IPS-11a (cell line): ENCODE data around the gene DPEP1.
"Not testable (repeated sequence)": the region's sequence is repeated elsewhere in the genome, so short reads cannot be mapped to it uniquely, and the experiment has no call there.

ENCODE experiments used
- H3K4me3 ChIP-seq: one replicate; pipeline ENCODE4 v1.5.1; 2013; ENCODE audit warnings: low read depth, low read length, control low read depth

Gene DPEP1

DNA sequence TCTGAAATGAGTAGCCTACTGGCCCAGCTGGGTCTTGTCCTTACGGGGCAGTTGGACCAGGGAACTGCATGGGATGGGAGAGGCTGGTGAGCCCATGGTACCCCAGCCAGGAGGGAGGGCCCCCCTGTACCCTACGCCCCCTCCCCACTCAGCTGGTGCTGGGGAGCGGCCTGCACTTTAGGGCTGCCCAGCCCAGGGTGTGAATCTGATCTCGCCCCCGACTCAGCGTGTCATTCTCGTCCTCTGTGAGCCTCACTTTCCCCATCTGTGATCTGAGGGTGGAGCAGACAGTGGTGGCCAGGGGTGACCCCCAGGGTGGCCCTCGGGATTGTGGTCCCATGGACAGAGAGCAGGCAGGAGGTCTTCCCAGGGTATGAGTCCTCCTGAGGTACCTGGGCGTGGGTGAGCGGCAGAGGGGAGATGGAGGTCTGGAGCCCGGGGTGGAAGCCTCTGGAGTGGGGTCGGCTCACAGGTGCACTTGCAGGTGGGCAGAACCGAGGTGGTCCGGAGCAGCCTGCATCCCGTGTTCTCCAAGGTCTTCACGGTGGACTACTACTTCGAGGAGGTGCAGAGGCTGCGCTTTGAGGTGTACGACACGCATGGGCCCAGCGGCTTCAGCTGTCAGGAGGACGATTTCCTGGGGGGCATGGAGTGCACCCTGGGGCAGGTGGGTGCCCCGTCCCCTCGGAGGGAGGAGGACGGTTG lies 36.2 kb upstream of the DPEP1 start:
- H3K4me3 ChIP-seq = no peak overlapping the region

DNA sequence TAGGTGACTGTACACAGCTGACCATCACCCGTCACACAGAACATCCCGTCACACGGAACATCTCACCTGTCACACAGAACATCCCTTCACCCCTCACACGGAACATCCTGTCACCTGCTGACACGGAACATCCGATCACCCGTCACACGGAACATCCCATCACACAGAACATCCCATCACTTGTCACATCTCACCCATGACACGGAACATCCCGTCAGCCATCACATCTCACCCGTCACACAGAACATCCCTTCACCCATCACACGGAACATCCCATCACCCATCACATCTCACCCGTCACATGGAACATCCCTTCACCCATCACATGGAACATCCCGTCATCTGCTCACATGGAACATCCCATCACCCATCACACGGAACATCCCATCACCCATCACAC lies 34.1 kb upstream of the DPEP1 start:
- no peak overlapping the region for H3K4me3 ChIP-seq

DNA sequence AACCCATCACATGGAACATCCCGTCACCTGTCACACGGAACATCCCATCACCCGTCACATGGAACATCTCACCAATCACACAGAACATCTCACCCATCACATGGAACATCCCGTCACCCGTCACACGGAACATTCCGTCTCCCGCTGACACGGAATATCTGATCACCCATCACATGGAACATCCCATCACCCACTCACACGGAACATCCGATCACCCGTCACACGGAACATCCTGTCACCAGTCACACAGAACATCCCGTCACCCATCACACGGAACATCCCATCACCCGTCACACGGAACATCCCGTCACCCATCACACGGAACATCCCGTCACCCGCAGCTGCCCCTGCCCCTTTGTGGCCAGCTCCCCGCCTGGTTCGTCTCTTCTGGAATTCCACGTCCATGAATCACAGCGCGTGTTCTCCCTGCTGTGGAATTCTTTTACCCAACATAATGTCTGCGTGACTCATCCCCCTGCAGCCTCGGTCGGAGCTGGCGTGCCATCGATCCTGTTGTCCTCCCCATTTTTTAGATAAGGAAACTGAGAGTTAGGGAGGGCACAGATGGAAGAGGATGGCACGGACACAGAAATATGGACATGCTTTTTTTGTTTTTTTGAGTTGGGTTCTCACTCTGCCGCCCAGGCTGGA lies 32.3 kb upstream of the DPEP1 start:
- H3K4me3 ChIP-seq = no peak overlapping the region

DNA sequence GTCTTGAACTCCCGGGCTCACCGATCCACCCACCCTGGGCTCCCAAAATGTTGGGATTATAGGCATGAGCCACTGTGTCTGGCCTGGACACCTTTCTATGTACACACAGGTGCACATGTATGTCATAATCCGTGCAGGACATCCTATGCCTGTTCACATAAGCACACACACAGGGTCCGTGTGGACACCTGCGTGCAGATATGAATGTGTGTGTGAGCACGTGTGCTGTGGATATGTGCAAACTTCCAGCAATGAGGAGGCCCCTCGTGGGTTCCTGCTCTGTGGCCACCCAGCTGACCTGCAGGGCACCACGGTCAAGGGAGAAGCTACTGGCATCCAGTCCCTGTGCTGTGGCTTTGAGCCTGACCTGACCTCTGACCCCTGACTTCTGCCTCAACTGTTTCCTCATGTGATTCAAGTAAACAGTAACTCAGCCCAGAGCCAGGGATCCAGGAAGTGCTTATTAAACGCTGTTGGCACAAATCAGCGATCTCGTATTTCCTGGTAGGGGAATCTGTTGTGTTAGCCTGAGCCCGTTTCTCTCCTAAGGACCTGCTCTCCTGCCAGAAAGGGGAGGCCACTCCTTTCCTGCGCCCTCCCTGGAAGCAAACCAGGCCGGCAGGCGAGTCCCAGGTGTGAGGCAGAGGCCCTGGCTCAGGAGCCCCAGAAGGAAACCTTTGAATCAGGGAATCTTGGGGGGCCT lies 31.4 kb upstream of the DPEP1 start:
- H3K4me3 ChIP-seq = no peak overlapping the region

DNA sequence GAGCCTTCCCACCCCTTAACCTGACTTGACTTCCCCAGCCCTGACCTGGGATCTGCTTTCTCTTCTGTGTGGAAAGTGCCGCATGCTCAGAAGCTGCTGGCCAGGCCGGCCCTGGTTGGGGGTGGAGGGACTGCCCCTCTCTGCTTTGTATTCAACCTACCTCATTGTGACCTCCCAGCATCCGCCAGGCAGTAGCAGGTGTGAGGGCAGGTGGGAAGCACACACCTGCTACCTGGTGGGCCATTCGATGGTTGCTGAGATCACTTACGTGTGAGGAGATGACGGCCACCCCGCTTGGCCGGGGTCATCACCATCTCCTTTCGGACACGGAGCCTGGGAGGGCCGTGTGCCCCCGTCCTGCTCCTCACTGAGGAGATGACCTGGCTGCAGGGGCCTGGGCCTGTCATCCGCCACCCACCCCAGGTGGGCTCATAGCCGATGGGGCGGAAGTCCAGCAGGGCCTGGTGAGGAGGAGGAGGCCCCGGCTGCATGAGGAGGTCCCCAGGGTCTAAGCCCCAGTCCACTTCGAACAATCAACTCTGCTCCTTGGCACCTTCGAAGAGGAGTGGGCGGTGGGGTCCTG lies 30.7 kb upstream of the DPEP1 start:
- H3K4me3 ChIP-seq = no peak overlapping the region

DNA sequence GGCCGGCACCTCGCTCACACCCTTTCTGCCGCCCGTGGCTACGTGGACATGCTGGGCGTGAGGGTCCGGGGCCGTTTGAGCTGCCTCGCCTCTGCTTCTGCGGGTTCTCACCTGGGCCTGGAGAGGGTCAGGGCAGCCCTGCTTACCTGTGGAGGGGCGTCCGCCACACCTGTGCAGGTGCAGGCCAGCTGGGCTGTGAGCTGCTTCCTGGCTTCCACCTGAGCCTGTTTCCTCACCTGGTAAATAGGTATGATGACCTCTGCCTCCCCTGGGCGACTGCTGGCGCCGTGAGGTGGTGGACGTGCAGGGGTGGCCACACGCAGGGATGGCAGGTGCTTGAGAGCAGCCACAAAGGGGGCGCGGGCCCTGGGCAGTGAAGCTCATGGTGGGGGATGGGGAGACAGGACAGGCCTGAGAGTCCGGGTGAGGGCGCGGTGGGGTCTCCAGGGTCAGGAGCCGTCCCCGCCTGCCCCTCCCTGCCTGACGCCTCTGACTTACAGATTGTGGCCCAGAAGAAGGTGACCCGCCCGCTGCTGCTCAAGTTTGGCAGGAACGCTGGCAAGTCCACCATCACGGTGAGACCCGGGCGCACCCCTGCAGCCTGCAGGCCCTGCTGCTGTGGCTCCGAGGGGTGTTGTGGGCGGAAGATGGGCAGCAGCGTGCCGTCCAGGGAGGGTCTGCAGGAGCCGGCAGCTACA lies 30.1 kb upstream of the DPEP1 start:
- no peak overlapping the region for H3K4me3 ChIP-seq

DNA sequence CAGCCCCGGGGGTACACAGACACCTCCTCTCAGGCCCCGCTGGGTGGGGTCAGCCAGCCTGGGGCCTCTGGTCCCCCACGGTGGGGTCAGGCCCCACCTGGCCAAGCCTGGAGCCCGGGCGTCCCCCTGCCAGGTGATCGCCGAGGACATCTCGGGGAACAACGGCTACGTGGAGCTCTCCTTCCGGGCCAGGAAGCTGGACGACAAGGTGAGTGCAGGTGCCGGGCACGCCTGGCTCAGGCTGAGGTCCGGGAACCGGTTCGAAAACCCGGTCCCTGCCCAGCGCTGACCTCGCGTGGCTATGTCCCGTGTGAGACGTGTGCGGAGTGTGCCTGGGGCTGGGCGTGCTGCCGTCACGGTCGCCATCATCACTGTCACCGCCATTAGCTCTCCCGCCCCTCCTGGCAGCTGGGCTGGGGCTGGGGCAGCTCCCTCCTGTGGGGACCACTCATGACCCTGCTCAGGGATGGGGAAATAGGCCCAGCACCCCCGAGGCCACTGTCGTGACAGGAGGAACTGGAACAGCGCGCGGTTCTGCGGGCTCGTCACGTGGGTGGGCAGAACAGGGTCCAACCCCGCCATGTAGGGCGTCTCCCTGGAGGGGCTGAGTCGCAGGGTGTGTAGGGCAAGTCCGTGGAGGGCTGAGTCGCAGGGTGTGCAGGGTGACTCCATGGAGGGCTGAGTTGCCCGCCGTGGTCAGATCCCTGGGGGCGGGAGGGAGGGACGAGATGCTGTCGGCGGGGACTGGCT lies 29.4 kb upstream of the DPEP1 start:
- no peak overlapping the region for H3K4me3 ChIP-seq

DNA sequence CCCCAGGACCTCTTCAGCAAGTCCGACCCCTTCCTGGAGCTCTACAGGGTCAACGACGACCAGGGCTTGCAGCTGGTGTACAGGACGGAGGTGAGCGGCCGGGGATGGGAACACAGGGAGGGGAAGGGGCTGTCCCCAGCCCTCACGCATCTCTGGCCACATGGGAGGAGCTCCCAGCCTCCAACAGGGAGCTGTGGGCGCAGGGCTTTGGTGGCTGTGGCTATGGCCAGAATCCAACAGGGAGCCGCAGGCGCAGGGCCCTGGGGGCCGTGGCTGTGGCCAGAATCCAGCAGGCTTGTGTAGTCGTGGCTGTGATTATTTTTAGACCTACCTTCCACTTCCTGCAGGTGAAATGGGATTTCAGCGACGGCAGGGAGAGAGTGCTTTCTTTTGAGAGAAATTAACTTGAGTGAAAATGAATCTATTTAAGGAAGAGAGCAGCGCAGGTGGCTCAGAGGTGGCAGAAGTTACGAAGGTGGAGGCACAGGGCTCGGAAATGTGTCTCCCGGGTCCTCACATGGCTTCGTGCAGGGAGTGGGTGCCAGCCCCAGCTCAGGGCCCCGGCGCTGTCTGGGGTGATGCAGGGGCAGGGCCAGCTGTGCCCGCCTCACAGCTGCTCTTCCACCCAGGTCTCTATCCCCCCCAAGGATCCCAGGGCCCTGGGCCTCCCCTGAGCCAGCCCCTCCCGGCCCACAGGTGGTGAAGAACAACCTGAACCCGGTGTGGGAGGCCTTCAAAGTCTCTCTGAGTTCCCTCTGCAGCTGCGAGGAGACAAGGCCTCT lies 28.5 kb upstream of the DPEP1 start:
- no peak overlapping the region for H3K4me3 ChIP-seq

DNA sequence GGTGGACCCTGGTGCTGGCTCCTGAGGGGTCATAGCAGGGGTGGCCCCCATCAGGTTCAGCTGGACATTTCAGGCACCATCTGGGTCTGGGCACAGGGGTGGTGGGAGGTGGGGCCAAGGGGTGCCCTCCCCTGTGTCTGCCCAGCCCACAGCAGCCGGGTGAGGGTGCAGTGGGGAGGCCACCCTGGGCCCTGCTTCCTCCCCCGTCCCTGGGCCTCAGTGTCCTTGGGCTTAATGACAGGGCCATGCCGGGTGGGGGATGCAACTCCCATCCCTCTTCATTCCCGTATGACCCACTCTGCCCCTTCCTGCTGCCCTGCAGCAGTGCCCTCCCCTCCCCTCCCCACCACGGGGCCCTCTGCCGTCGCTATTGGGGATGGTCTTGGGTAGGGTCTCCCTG lies 27.2 kb upstream of the DPEP1 start:
- H3K4me3 ChIP-seq = no peak overlapping the region

DNA sequence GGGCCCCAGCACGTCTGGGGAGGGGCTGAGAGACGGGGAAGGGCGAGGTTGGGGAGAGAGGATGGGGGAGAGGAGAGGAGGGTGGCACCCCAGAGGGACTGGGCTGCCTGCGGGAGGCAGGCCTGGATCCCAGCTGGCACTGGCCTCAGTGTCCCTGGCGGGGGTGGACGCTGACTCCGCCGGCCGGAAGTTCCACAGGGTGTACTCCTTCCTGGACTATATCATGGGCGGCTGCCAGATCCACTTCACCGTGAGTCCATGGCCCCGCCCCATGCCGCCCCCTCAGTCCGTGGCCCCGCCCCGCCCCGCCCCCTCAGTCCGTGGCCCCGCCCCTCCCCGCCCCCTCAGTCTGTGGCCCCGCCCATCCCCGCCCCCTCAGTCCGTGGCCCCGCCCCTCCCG lies 26.6 kb upstream of the DPEP1 start:
- no peak overlapping the region for H3K4me3 ChIP-seq

DNA sequence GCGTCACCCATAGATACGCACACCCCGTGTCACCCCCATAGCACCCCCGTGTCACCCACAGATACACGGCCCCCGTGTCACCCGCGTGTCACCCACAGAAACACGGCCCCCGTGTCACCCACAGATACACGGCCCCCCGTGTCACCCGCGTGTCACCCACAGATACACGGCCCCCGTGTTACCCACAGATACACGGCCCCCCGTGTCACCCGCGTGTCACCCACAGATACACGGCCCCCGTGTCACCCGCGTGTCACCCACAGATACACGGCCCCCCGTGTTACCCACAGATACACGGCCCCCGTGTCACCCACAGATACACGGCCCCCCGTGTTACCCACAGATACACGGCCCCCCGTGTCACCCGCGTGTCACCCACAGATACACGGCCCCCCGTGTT lies 25.8 kb upstream of the DPEP1 start:
- H3K4me3 ChIP-seq = not testable (repeated sequence)

DNA sequence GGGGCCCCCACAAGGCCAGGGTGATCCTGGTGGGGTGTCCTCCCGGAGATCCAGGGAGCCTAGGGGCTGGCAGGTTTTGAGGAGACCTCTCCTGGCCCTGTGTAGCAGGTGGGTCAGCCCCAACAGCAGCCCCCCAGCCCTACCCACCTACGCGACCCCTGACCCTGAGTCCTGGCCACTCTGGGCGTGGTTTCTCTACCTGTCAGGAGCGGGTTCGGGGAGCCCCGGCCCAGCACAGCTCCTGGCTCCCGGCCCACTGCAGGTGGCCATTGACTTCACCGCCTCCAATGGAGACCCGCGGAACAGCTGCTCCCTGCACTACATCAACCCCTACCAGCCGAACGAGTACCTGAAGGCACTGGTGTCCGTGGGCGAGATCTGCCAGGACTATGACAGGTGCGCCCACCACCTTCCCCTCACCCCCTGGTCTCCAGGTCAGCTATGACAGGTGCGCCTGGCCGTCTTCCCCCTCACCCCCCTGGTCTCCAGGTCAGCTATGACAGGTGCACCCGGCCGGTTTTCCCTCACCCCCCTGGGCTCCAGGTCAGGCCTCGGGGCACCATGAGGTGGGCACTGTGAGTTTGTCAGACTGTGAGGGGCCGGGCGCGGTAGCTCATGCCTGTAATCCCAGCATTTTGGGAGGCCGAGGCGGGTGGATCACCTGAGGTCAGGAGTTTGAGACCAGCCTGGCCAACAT lies 24.9 kb upstream of the DPEP1 start:
- no peak overlapping the region for H3K4me3 ChIP-seq

DNA sequence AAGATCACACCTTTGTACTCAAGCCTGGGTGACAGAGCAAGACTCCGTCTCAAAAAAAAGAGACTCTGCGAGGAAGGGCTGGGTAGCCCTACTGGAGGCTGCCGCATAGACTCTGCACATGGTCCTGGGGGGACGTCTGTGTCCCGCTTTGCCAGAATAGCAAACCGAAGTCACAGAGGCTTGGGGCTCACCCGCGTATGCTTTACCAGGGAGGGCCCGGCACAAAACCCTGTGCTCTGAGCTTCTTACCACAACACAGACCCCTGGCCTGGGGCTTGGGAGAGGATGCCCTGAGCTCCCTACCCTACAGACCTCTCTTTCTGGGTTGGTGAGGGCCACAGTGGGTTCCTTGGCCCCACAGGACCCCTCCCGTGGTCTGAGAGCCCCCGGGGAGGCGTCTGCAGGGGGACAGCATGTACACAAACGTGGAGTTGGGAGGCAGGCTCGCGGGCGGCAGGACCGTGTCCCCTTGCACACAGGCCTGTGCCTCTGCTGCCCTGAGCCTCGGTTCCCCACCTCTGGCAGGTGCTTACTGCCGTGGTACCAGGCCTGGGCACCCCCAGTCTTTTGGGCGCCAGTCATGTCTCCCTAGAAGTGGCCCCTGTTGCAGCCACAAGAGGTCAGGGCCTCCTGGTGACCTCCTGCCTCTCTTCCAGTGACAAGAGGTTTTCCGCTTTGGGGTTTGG lies 24.1 kb upstream of the DPEP1 start:
- H3K4me3 ChIP-seq = no peak overlapping the region

DNA sequence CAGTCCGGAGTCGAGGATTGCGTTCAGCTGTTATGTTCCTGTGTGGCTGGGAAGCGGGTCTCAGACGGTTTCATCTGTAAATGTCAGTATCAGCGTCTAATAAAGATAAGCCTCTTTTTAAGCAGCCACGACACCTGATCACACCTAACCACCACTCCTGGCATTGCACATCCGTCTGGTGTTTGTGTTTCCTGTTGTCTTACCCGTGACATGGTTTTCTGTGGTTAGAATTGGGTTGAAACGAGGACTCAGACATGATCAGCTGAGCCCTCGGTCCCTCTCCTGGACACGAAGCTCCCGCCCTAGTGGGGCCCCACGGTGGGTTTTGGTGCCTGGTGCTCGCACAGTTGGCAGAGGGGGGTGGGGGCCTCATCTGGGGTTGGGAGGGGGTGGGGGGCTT lies 19.6 kb upstream of the DPEP1 start:
- H3K4me3 ChIP-seq = no peak overlapping the region

DNA sequence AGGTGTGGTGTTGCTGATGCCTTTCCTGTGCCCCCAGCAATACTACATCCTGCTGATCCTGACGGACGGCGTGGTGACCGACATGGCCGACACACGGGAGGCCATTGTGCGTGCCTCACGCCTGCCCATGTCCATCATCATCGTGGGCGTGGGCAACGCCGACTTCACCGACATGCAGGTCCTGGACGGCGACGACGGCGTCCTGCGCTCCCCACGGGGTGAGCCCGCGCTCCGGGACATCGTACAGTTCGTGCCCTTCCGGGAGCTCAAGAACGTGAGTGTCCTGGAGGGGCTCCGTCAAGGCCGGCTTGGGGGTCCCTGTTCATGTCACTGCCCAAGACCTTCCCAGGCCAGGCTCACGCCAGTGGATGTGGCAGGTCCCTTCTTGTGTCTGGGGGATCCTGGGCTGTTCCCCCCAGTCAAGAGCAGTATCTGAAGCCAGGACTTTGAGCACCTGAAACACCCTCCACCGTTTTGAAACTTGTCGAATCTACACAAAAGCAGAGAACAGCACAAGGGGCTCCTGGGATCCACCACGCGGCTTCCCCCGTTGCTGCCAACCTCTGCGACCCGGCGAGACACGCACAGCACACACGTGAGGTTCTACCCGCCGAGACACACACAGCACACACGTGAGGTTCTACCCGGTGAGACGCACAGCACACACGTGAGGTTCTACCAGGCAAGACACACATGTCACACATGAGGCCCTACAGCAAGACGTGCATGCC lies 17.9 kb upstream of the DPEP1 start:
- no peak overlapping the region for H3K4me3 ChIP-seq

DNA sequence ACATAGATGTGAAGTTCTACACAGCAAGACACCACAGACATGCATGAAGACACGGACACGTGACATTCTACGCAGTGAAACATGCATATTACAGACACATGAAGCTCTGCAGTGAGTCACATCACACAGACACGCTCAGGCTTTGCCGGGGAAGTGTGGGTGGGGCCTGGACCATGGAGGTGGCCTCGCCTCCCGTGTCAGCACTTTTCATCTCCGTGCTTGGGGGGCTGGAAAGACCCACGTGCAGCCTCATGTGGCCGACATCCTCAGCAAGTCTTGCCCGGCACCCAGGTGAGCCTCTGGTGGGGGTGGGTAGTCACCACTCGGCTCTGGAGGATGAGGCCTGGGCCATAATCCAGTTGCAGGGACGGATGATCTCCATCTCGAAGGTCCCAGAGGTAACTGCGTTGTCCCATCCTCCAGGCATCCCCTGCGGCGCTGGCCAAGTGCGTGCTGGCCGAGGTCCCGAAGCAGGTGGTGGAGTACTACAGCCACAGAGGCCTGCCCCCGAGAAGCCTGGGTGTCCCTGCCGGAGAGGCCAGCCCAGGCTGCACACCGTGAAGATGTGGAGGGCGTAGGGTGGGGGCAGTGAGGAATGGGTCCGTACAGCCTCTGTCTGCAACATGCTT lies 17.3 kb upstream of the DPEP1 start:
- H3K4me3 ChIP-seq = no peak overlapping the region

DNA sequence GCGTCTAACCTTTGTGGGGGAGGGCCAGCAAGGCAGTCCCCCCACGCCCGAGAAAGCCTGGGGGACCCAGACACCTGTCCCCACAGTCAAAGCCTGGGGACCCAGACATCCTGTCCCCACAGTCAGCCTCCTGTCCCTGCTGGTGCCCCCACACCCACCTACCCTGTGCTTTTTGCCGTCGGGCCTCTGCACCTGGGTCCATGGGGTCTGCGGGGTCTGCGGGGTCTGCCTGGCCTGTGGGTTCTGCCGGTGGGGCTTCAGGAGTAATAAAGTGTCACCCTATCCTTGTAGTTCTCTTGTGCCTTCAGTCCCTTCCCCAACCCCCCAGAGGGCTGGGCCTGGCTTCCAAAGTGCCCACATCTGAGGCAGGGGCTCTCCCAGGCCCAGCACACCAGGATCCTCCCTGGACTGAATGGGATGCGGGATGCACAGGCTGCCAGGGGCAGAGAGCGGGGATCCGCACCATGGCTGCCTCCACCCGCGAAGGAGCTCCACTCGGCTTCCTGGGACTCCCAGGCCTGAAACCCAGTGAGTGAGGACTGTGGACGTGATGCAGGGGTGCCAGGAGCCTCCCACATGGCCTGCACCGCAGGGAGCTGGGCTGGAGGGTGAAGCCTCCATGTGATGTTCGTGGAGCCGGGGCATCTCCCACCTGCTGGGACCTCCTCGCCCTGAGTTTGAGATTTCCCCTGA lies 16.3 kb upstream of the DPEP1 start:
- H3K4me3 ChIP-seq = no peak overlapping the region
